SK-N-SH (cell line): Measurements from ENCODE around the gene TMEM187.

ENCODE experiments used
- CTCF ChIP-seq: fragments of 200-600 bp; sonication (generic); IDR thresholded peaks from 2 replicates; pipeline ENCODE4 v1.6.1; 2017; ENCODE audit warnings: antibody characterized with exemption, mild to moderate bottlenecking, moderate library complexity
- EP300 ChIP-seq, 2 experiments: IDR thresholded peaks; 2 replicates each; pipeline versions ENCODE4 v1.4.0 to v1.6.1; 2012; ENCODE audit warnings: borderline replicate concordance in 1 of 2, low read depth in 1 of 2, low read length in 1 of 2
- FOSL2 ChIP-seq: IDR thresholded peaks from 2 replicates; pipeline ENCODE4 v1.4.0; 2012; ENCODE audit warnings: low read depth, mild to moderate bottlenecking, moderate library complexity, borderline replicate concordance
- JUND ChIP-seq: IDR thresholded peaks from 2 replicates; pipeline ENCODE4 v1.4.0; 2012
- POLR2AphosphoS5 ChIP-seq: IDR thresholded peaks from 2 replicates; pipeline ENCODE4 v1.6.1; 2012; ENCODE audit warnings: low read depth, low read length
- RAD21 ChIP-seq: IDR thresholded peaks from 2 replicates; pipeline ENCODE4 v1.6.1; 2012; ENCODE audit warnings: mild to moderate bottlenecking, low read length
- REST ChIP-seq: IDR thresholded peaks from 2 replicates; pipeline ENCODE4 v1.6.1; 2012; ENCODE audit warnings: mild to moderate bottlenecking, low read depth, low read length, moderate library complexity
- TAF1 ChIP-seq: IDR thresholded peaks from 2 replicates; pipeline ENCODE4 v1.6.1; 2012; ENCODE audit warnings: low read depth, mild to moderate bottlenecking, low read length, moderate library complexity, borderline replicate concordance

- TF ChIP-seq JUND (no peak), POLR2AphosphoS5 (no peak; the same call in 1 of the 2 replicates), TAF1 (no peak; the same call in 1 of the 2 replicates), RAD21 (no peak), EP300 (IDR thresholded peaks at IDR 0.05; ENCODE audit: borderline replicate concordance in 1 of 2, low read depth in 1 of 2, low read length in 1 of 2) (no peak), CTCF (no peak), FOSL2 (no peak), REST (no peak)
These were observed at the start of gene TMEM187 for GRCh38 chrX:153972368-153973126.
